Omental fat pad (tissue), 4 donors: ENCODE measurements around the gene PFKFB1. TPM values are rescaled to one million over a fixed set of nuclear protein-coding genes. Genes with fewer than 3 reads are reported as not detected.
"Not testable (repeated sequence)": the region's sequence is repeated elsewhere in the genome, so short reads cannot be mapped to it uniquely, and the experiment has no call there.

Experiments
- ATAC-seq: fragments of 150-250 bp; one replicate; pipeline ENCODE4 v1.9.1; 2016; ENCODE audit warnings: mild to moderate bottlenecking, moderate library complexity; ENCODE audit not compliant: low FRiP score
- DNase-seq: peaks from one replicate; pipeline ENCODE4 v3.0.0-alpha.2; 2019; ENCODE audit warnings: low spot score
- CTCF ChIP-seq, 3 donors: fragments of 450-650 bp; IDR thresholded peaks; one replicate each; pipeline ENCODE4 v1.5.1; 2016 to 2017; ENCODE audit warnings: antibody characterized with exemption in 3 of 3, mild to moderate bottlenecking in 3 of 3, moderate library complexity in 2 of 3
- total RNA-seq, 4 donors: library from RNA; depleted of rRNA; stranded (reverse); fragments of >200 nt; gene quantifications; one replicate each; pipeline ENCODE4 v1.1.0, GENCODE V29; 2016

PFKFB1 gene
- total RNA-seq, 4 donors from 2014 or later, result 10.4 to 23.8 (median 14.2) TPM

GRCh38 chrX:54994668-54995351, 822 bp upstream of the PFKFB1 start:
- TF ChIP-seq CTCF (IDR thresholded peaks at IDR 0.05), result no peak
- ATAC-seq (no peak), DNase-seq (no peak)

GRCh38 chrX:54992911-54993622, 921 bp downstream of the PFKFB1 start:
- DNase-seq (no peak), ATAC-seq (no peak)
- TF ChIP-seq CTCF (IDR thresholded peaks at IDR 0.05), result no peak

GRCh38 chrX:54991706-54992105, 2.3 kb downstream of the PFKFB1 start:
- ATAC-seq, result no peak

GRCh38 chrX:54983306-54983705, 10.7 kb downstream of the PFKFB1 start:
- not testable (repeated sequence) for DNase-seq, ATAC-seq

More at GRCh38 chrX:54991706-54992105, 2.3 kb downstream of the PFKFB1 start:
- no peak for TF ChIP-seq CTCF (IDR thresholded peaks at IDR 0.05)
- DNase-seq, result no peak

GRCh38 chrX:54980334-54980733, 13.7 kb downstream of the PFKFB1 start:
- DNase-seq (no peak), ATAC-seq (no peak)
- no peak for TF ChIP-seq CTCF (IDR thresholded peaks at IDR 0.05)

GRCh38 chrX:54979432-54979831, 14.6 kb downstream of the PFKFB1 start:
- TF ChIP-seq CTCF (IDR thresholded peaks at IDR 0.05), result no peak
- ATAC-seq, result no peak

GRCh38 chrX:54978448-54978847, 15.5 kb downstream of the PFKFB1 start:
- no peak for TF ChIP-seq CTCF (IDR thresholded peaks at IDR 0.05)
- DNase-seq (no peak), ATAC-seq (no peak)

More at GRCh38 chrX:54979432-54979831, 14.6 kb downstream of the PFKFB1 start:
- DNase-seq, result no peak
